Parathyroid adenoma (tissue), 2 donors: ENCODE data around the gene TNFRSF11A.

Experiments
- H2AFZ ChIP-seq: fragments of 300-600 bp; sonication (generic); one replicate; pipeline ENCODE4 v1.7.0; 2017; ENCODE audit warnings: antibody characterized with exemption, mild to moderate bottlenecking
- H3K27ac ChIP-seq: fragments of 300-600 bp; sonication (generic); one replicate; pipeline ENCODE4 v1.7.0; 2017
- H3K27me3 ChIP-seq: fragments of 300-600 bp; sonication (generic); one replicate; pipeline ENCODE4 v1.7.0; 2017; ENCODE audit warnings: low read length; ENCODE audit not compliant: control insufficient read depth, insufficient read depth
- H3K36me3 ChIP-seq: fragments of 300-600 bp; sonication (generic); one replicate; pipeline ENCODE4 v1.7.0; 2017; ENCODE audit warnings: low read length; ENCODE audit not compliant: control insufficient read depth, insufficient read depth
- H3K4me1 ChIP-seq: fragments of 300-600 bp; sonication (generic); one replicate; pipeline ENCODE4 v1.7.0; 2017; ENCODE audit warnings: control low read depth
- H3K4me2 ChIP-seq: fragments of 300-600 bp; sonication (generic); one replicate; pipeline ENCODE4 v1.7.0; 2017; ENCODE audit warnings: low read length
- H3K4me3 ChIP-seq: fragments of 300-600 bp; sonication (generic); one replicate; pipeline ENCODE4 v1.7.0; 2017; ENCODE audit warnings: low read depth, low read length
- H3K79me2 ChIP-seq: fragments of 300-600 bp; sonication (generic); one replicate; pipeline ENCODE4 v1.7.0; 2017; ENCODE audit warnings: control low read depth
- H3K9ac ChIP-seq: fragments of 300-600 bp; sonication (generic); one replicate; pipeline ENCODE4 v1.7.0; 2017; ENCODE audit warnings: mild to moderate bottlenecking
- H3K9me3 ChIP-seq: fragments of 300-600 bp; sonication (generic); one replicate; pipeline ENCODE4 v1.7.0; 2017; ENCODE audit warnings: low read length; ENCODE audit not compliant: control insufficient read depth
- TF ChIP-seq, protein P1 (sequence below): fragments of 300-600 bp; sonication (generic); IDR thresholded peaks from one replicate; pipeline ENCODE4 v1.7.0; 2017; ENCODE audit warnings: antibody characterized with exemption, mild to moderate bottlenecking
- donor health status: primary hyperparathyroidism.

Gene TNFRSF11A

DNA sequence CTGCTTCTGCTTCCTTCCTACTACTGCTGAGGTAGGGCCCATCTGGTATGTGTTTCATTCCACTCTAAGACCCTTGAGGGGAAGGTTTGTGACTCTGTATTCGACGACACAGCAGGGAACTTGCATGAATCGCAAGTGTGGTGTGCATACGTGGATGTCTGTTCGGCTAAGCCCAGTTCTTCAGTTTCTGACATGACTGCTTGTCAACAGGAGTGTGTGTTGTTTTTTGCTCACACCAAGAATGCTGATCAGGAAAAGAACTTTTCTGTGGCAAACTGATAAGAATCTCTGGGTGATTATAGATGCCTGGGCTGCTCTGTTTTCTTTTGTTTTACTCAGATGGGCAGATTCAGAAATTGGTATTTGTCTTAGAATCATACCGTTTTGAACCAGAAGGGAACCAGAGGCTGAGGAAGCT is 22.0 kb downstream of the TNFRSF11A start:
- no peaks in the 10 kb centered on the region for H3K9me3 ChIP-seq
- no peaks in the 10 kb centered on the region for H3K79me2 ChIP-seq
- no peaks in the 10 kb centered on the region for H3K27me3 ChIP-seq
- no peak overlapping the region for H3K4me3 ChIP-seq
- no peaks in the 10 kb centered on the region for H3K36me3 ChIP-seq
- H3K9ac ChIP-seq = no peak overlapping the region
- no peak overlapping the region for H2AFZ ChIP-seq
- TF ChIP-seq, protein P1, sequence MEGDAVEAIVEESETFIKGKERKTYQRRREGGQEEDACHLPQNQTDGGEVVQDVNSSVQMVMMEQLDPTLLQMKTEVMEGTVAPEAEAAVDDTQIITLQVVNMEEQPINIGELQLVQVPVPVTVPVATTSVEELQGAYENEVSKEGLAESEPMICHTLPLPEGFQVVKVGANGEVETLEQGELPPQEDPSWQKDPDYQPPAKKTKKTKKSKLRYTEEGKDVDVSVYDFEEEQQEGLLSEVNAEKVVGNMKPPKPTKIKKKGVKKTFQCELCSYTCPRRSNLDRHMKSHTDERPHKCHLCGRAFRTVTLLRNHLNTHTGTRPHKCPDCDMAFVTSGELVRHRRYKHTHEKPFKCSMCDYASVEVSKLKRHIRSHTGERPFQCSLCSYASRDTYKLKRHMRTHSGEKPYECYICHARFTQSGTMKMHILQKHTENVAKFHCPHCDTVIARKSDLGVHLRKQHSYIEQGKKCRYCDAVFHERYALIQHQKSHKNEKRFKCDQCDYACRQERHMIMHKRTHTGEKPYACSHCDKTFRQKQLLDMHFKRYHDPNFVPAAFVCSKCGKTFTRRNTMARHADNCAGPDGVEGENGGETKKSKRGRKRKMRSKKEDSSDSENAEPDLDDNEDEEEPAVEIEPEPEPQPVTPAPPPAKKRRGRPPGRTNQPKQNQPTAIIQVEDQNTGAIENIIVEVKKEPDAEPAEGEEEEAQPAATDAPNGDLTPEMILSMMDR = no peak
- H3K27ac ChIP-seq = no peak overlapping the region
- H3K4me2 ChIP-seq = no peak overlapping the region
- no peaks in the 10 kb centered on the region for H3K4me1 ChIP-seq

DNA sequence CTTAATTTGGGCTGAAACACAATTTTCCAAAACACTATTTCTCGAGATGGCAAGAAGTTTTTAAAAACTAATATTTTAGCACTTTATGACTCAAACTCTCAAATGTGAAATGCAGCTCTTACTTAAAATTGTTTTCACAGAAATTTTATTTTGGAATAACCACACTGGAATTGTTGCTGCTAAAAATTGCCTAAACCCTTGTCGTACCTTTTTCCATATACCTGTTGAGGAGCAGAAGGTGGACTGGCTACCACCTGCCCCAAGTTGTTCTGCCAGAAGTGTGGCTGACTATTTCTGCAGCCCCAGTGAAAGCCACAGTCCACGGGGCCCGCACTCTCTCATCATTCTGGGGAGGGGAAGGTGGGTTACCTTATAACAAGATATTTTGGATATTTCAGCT is 23.4 kb downstream of the TNFRSF11A start:
- Histone ChIP-seq H3K4me1 (no peaks in the 10 kb centered on the region), H2AFZ (no peak overlapping the region), H3K9me3 (no peaks in the 10 kb centered on the region), H3K36me3 (no peaks in the 10 kb centered on the region), H3K79me2 (no peaks in the 10 kb centered on the region), H3K9ac (no peak overlapping the region), H3K4me3 (no peak overlapping the region), H3K27ac (no peak overlapping the region), H3K27me3 (no peaks in the 10 kb centered on the region), H3K4me2 (no peak overlapping the region)
- TF ChIP-seq, protein P1 = no peak

DNA sequence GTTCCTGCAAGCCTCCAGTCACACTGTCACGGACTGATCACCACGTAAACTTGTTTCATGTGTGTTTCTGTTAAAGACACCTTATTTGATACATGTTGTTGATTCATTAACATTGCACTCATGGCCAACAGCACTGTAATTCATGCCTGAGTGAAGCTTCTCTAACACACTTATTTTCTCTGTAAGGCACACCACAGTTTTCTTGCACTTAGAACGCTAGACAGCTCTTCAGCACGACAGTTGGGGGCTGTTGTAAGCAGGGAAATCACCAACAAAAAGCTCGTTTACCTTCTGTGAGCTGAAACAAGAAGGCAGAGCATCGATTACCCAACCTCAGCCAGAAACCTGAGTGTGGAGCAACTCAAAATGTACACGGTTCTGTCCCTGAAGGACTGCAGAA is 28.1 kb downstream of the TNFRSF11A start:
- Histone ChIP-seq H3K9ac (no peak overlapping the region), H2AFZ (no peak overlapping the region), H3K4me1 (no peaks in the 10 kb centered on the region), H3K4me3 (no peak overlapping the region), H3K9me3 (no peaks in the 10 kb centered on the region), H3K4me2 (no peak overlapping the region), H3K27me3 (no peaks in the 10 kb centered on the region), H3K36me3 (no peaks in the 10 kb centered on the region), H3K79me2 (no peaks in the 10 kb centered on the region), H3K27ac (no peak overlapping the region)
- TF ChIP-seq, protein P1 = no peak

DNA sequence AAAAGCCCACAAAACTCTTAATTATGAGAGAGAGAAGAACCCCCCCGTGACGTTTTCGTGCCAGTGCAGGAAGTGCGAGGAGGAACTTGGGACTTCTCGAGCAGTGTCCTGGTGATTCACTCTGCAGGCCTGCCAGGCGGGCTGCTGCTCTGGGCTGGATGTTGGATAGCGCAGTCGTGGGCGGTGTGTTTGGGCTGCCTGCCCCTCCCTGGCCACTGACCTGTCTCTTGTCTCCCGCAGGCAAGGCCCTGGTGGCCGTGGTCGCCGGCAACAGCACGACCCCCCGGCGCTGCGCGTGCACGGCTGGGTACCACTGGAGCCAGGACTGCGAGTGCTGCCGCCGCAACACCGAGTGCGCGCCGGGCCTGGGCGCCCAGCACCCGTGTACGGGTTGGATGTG is 29.0 kb downstream of the TNFRSF11A start:
- no peaks in the 10 kb centered on the region for H3K4me1 ChIP-seq
- no peak overlapping the region for H3K4me3 ChIP-seq
- no peak overlapping the region for H3K9ac ChIP-seq
- H3K9me3 ChIP-seq = no peaks in the 10 kb centered on the region
- H3K4me2 ChIP-seq = no peak overlapping the region
- no peaks in the 10 kb centered on the region for H3K27me3 ChIP-seq
- H3K36me3 ChIP-seq = no peaks in the 10 kb centered on the region
- H3K79me2 ChIP-seq = no peaks in the 10 kb centered on the region
- TF ChIP-seq, protein P1 = no peak
- H3K27ac ChIP-seq = no peak overlapping the region
- no peak overlapping the region for H2AFZ ChIP-seq

DNA sequence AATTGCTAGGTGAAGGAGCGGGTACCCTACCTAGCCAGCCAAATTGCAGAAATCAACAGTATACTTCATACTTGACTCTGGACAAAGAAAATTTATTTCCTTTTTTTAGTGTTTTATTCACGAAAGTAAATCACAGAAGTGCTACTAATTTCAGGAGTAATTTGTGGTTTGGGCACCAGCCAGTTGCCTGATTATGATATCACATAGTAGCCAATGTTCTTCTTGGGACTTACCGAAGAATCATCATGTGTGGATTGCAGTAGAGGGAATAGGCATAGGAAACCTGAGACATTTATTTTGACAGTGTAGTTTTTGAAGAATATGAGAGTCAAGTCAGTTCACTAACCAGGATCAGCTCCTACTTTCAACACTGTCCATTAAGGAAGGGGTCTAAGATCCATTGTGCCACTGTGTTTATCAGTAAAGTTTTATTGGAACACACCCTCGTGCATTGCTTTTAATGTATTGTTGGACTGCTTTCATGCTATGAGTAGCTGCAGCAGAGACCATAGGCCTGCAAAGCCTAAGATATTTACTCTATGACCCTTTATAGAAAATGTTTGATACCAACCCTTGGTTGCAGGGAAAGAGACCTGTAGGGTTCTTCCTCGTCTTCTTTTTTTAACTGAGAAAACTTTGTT is 32.1 kb downstream of the TNFRSF11A start:
- no peak overlapping the region for H2AFZ ChIP-seq
- H3K4me1 ChIP-seq = no peaks in the 10 kb centered on the region
- no peak overlapping the region for H3K27ac ChIP-seq
- TF ChIP-seq, protein P1 = no peak
- no peak overlapping the region for H3K4me2 ChIP-seq
- H3K27me3 ChIP-seq = no peaks in the 10 kb centered on the region
- H3K4me3 ChIP-seq = no peak overlapping the region
- H3K79me2 ChIP-seq = no peaks in the 10 kb centered on the region
- H3K9me3 ChIP-seq = no peaks in the 10 kb centered on the region
- H3K36me3 ChIP-seq = no peaks in the 10 kb centered on the region
- H3K9ac ChIP-seq = no peak overlapping the region
